GM19023 (cell line): ENCODE results near the gene CTNNA3.

ENCODE experiments used
- ATAC-seq: cut with Tn5 transposase; IDR thresholded peaks from one replicate; pipeline ENCODE4 v1.9.1; 2021; ENCODE audit warnings: mild to moderate bottlenecking, moderate library complexity; ENCODE audit not compliant: unreplicated experiment

The CTNNA3 gene

GRCh38 chr10:66892871-66893270 lies 803.1 kb downstream of the CTNNA3 start:
- no peak for ATAC-seq

- ATAC-seq: no peak
Measured at GRCh38 chr10:66888237-66888636, 807.8 kb downstream of the CTNNA3 start.

GRCh38 chr10:66886848-66887247 lies 809.1 kb downstream of the CTNNA3 start:
- ATAC-seq: no peak

GRCh38 chr10:66882271-66882670 lies 813.7 kb downstream of the CTNNA3 start:
- no peak for ATAC-seq

GRCh38 chr10:66881814-66882213 lies 814.2 kb downstream of the CTNNA3 start:
- ATAC-seq: no peak

- no peak for ATAC-seq
Measured at GRCh38 chr10:66880826-66881225, 815.2 kb downstream of the CTNNA3 start.

- ATAC-seq: no peak
Measured at GRCh38 chr10:66880292-66880691, 815.7 kb downstream of the CTNNA3 start.

- no peak for ATAC-seq
Measured at GRCh38 chr10:66877361-66877760, 818.6 kb downstream of the CTNNA3 start.

- no peak for ATAC-seq
Measured at GRCh38 chr10:66869635-66870034, 826.4 kb downstream of the CTNNA3 start.

- no peak for ATAC-seq
Measured at GRCh38 chr10:66862687-66863258, 833.2 kb downstream of the CTNNA3 start.

GRCh38 chr10:66860376-66860945 lies 835.5 kb downstream of the CTNNA3 start:
- no peak for ATAC-seq

- ATAC-seq: no peak
Measured at GRCh38 chr10:66852811-66853210, 843.2 kb downstream of the CTNNA3 start.

GRCh38 chr10:66848856-66849255 lies 847.1 kb downstream of the CTNNA3 start:
- no peak for ATAC-seq

GRCh38 chr10:66844176-66844942 lies 851.6 kb downstream of the CTNNA3 start:
- ATAC-seq: no peak

GRCh38 chr10:66843396-66843795 lies 852.6 kb downstream of the CTNNA3 start:
- no peak for ATAC-seq

- ATAC-seq: no peak
Measured at GRCh38 chr10:66842867-66843266, 853.1 kb downstream of the CTNNA3 start.

- no peak for ATAC-seq
Measured at GRCh38 chr10:66842371-66842770, 853.6 kb downstream of the CTNNA3 start.

GRCh38 chr10:66838656-66839055 lies 857.3 kb downstream of the CTNNA3 start:
- ATAC-seq: no peak

GRCh38 chr10:66837990-66838389 lies 858.0 kb downstream of the CTNNA3 start:
- no peak for ATAC-seq

- no peak for ATAC-seq
Measured at GRCh38 chr10:66837335-66837734, 858.7 kb downstream of the CTNNA3 start.

- ATAC-seq: no peak
Measured at GRCh38 chr10:66836771-66837170, 859.2 kb downstream of the CTNNA3 start.

GRCh38 chr10:66836057-66836456 lies 859.9 kb downstream of the CTNNA3 start:
- ATAC-seq: no peak
